Activated gamma-delta T cell treated with anti-CD3 and anti-CD28 coated beads, Interleukin-2, amount 50 U/mL, for 16 hours (primary cell): ENCODE data around the gene TNS4.

Source experiments
- DNase-seq: peaks from one replicate; pipeline ENCODE4 v3.0.0-alpha.2; 2020; ENCODE audit warnings: low read depth

The TNS4 gene

DNA sequence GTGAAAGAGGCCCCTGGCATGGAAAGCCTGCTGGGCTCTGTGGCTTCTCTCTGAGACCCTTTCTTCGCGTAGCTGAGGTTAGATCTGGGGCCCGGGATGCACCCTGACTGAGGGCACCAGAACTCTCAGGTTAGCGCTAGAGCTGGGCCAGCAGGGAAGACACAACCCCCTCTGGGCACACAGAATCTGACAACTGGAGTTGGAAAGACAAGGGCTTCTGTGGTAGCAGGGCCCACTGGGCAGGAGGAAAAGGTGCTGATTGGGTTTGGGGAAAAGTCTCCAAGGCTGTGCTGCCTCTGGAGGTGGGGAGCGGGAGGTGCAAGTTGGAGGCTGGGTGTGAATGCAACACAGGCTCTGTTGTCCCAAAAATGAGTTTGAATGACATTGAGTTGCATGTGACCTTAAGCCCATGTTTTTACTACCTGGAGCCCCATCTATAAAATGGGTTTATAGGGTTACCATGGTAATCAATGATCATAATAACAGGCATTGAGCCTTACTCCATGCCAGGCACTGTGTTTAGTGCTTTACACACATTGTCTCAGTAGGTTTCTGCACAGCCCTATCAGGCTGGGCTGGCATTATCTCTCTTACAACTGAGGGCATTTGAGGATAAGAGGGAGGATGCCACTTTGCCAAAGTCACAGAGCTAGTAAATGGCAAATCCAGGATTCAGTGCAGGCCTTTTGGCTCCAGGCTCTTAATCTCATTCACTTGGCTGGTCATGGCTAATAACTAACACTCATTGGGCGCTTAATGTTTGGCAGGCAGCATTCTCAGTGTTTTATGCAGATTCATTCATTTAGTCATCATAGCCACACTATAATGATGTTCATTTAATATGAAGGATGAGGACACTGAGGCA is 67.6 kb downstream of the TNS4 start:
- DNase-seq, result no peak

DNA sequence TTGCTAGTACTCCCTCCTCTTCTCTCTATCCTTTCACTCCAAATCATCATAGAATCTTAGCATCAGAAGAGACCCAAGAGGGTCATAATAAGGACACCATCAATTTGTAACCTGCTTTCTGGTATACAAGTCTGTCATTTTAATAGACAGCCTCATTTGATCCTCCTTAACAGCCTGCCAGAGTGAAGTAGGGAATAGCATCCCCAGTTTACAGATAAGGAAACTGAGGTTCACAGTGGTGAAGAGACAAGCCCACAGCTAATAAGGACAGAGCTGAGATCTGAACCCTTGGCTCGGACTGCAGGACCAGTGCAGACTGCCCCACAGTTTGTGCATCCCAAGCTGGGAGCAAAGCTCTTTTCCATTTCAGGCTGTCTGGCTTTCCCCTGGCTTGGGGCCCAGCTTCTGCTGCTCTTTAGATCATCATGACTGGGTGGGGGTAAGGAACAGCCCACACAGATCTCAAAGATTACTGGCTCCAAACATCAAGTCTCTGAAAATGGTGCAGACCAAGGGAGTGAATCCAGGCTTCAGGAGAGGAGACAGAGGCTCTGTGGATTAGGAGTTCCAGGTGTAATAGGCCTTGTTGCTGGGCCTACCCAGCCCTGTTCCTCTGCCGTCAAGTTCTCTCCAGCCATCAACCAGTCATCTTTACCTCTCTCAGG is 68.4 kb downstream of the TNS4 start:
- no peak for DNase-seq

DNA sequence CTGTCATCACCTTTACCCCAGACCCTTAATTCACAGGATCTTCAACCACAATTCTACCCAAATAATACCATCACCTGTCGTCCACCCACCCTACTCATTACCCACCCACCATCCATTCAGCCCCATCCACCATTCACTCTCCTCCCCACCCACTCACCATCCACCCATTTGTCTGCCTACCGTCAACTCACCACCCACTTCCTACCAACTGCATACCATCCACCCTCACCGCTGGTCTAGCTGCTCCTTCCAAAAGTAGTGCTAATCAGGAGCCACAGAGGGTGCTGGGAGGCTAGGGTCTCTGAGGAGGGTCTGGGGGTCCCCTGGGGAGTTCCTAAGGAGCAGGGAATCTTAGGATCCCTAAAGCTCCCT is 70.2 kb downstream of the TNS4 start:
- DNase-seq, result no peak

GRCh38 chr17:40430272-40431230 is 70.9 kb downstream of the TNS4 start:
- no peak for DNase-seq

DNA sequence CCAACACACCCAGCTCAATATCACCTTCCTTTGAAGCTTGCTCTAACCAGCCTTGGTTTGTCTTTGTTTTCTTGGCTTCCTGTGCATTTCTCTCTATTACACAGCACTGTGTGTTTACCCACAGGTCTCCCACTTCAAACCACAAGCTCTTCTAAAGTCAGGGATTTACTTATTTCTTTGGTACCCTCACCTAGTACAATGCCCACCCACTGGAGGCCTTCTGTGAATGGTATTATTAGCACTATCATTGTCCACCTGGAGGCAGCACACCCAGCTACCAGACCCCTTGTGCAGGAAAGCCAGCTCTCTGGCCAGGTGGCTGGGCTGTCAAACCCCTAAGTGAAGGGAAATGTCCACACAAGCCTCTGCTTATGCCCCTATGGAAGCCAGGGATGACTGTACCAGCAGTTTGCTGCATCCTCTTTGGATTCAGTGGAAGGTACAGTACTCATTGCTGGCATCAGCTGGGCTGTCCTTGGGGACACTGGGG is 74.4 kb downstream of the TNS4 start:
- DNase-seq, result no peak
